HG03521 (cell line): ENCODE data around the gene DOLK.

Experiments
- ATAC-seq: cut with Tn5 transposase; IDR thresholded peaks from one replicate; pipeline ENCODE4 v1.9.1; 2021; ENCODE audit warnings: mild to moderate bottlenecking, moderate library complexity; ENCODE audit not compliant: unreplicated experiment

The DOLK gene

GRCh38 chr9:128909859-128910258, 37.5 kb downstream of the DOLK start:
- no peak for ATAC-seq

DNA sequence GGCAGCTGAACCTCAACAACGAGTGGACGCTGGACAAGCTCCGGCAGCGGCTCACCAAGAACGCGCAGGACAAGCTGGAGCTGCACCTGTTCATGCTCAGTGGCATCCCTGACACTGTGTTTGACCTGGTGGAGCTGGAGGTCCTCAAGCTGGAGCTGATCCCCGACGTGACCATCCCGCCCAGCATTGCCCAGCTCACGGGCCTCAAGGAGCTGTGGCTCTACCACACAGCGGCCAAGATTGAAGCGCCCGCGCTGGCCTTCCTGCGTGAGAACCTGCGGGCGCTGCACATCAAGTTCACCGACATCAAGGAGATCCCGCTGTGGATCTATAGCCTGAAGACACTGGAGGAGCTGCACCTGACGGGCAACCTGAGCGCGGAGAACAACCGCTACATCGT, 39.0 kb downstream of the DOLK start:
- ATAC-seq = no peak

- ATAC-seq = no peak
Measured at GRCh38 chr9:128906741-128907140, 40.7 kb downstream of the DOLK start.

- ATAC-seq = no peak
Measured at GRCh38 chr9:128905964-128906363, 41.4 kb downstream of the DOLK start.

DNA sequence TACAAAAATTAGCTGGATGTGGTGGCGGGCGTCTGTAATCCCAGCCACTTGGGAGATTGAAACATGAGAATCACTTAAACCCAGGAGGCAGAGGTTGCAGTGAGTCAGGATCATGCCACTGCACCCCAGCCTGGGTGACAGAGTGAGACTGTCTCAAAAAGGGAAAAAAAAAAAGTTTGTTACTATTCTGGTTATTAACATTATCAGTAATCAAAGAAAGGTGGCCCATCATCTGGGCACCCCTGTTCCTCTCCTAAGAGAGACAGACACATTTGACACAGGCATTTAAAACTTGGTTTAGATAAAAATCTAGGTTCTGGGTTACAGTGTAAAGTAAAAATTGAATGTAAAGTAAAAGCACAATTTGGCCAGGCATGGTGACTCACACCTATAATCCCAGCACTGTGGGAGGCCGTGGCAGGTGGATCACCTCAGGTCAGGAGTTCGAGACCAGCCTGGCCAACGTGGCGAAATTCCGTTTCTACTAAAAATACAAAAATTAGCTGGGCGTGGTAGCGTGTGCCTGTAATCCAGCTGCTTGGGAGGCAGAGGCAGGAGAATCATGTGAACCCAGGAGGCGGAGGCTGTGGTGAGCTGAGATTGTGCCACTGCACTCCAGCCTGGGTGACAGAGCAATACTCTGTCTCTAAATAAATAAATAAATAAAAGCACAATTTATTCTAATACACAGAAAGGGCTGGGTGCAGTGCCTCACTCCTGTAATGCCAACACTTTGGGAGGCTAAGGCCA, 43.4 kb downstream of the DOLK start:
- no peak for ATAC-seq

DNA sequence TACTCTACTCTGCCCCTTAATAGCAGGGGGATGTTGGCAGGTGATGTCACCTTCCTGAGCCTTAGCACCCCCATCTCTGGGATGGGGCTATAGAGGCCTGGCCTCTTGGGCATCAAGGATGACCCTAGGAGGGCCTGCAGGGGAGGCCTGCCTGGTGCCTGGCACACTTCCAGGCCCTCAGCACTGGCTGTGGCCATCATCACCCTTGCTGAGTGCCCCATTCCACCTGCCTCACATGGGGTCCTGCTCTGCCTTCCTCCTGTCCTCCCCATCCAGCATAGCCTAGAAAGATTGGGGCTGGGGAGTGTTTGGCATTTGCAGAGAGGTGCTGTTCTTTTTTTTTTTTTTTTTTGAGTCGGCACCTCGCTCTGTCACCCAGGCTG, 44.3 kb downstream of the DOLK start:
- ATAC-seq = no peak

DNA sequence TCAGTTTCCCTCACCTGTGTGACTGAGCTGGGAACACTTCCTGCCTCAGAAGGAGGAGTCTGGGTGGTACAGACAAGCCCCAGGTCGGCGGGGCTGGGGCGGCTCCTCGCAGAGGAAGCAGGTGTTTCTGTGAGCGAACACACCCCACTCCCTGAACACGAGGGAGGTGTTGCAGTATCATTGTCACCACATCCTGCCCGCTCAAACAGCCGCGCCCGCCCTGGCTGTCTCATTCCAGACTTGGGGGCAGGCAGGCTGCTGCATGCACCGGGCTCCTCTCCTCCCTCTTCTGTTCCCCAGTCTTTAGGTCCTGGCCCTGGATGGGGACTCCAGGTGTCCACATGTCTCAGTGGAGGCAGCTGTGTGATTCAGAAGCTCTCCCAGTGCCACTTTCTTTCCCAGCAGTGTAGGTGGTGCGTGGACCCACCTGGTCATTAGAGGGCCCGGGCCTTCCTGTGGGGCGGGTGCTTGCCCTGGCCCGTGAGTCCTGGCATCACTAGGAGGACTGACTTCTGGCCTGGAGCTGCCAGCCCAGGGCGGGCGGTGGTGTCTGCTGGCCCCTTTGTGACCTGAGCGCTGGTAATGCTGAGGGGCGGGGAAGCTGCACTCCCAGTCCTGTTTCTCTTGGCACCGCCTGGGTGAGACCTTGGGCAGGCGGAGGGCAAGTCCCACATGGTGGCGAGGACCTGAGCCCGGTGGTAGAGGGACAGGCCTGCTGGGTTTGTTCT, 44.9 kb downstream of the DOLK start:
- peak; percentile 75 for ATAC-seq

DNA sequence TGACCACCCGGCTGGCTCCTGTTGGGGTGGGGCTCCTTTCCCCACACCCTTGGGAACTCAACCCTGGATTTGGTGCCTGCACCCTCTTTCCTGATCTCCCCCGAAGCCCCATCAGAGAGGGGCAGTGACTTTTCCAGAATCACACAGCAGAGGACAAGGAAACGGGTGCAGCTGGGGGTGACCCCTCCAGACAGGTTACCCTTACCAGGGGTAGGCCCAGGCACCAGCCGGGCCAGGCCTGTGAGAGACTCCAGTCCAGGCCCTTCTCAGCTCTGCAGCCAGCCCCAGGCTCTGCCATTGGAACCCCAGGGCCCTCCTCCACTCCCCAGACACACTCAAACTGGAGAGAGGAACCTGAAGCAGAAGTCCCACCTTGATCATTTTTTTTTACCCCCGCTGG, 45.6 kb downstream of the DOLK start:
- no peak for ATAC-seq

GRCh38 chr9:128901379-128901778, 46.0 kb downstream of the DOLK start:
- ATAC-seq = no peak

GRCh38 chr9:128899566-128900322, 47.7 kb downstream of the DOLK start:
- no peak for ATAC-seq

GRCh38 chr9:128898845-128899565, 48.4 kb downstream of the DOLK start:
- ATAC-seq = no peak

DNA sequence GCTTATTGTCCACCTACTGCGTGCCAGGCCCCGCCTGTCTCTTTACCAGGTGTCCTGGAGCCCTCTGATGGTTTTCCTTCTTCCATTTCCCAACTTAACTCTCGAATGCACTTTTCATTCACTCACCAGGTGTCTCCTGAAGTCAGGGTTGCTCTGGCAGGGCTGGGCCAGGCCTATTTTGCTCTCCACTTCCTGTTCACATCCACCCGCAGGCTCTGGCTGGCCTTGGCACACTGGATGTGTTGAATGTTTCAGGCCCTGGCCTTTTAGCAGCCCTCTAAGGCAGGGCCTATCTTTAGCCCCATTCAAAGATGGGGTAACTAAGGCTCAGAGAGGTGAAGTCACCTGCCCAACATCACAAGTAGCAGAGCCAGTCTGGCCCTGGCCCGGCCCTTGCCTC, 49.0 kb downstream of the DOLK start:
- no peak for ATAC-seq

GRCh38 chr9:128895556-128895955, 51.8 kb downstream of the DOLK start:
- no peak for ATAC-seq
